Activated T-helper 1 cell treated with anti-CD3 and anti-CD28 coated beads, Interleukin-2, amount 50 U/mL, for 16 hours (primary cell): ENCODE results near the gene RACGAP1.

Experiments
- DNase-seq, 2 donors: peaks; one replicate each; pipeline ENCODE4 v3.0.0-alpha.2; 2020; ENCODE audit warnings: low read depth in 1 of 2, low spot score in 1 of 2

RACGAP1 gene

GRCh38 chr12:49956663-49957569, 68.4 kb downstream of the RACGAP1 start:
- no peak for DNase-seq

- no peak for DNase-seq
These were observed 69.2 kb downstream of the RACGAP1 start for GRCh38 chr12:49955899-49956662.

- no peak for DNase-seq
These were observed 70.1 kb downstream of the RACGAP1 start for GRCh38 chr12:49954863-49955830.

- DNase-seq, result no peak
These were observed 71.1 kb downstream of the RACGAP1 start for GRCh38 chr12:49953961-49954846.

- DNase-seq, result no peak
These were observed 72.1 kb downstream of the RACGAP1 start for GRCh38 chr12:49953151-49953550.

- no peak for DNase-seq
These were observed 72.8 kb downstream of the RACGAP1 start for GRCh38 chr12:49952391-49953055.

GRCh38 chr12:49951411-49952240, 73.7 kb downstream of the RACGAP1 start:
- no peak for DNase-seq

GRCh38 chr12:49950273-49951251, 74.7 kb downstream of the RACGAP1 start, which contains the start of gene AQP2:
TSS of gene AQP2 (plus strand) at chr12:49950737. CDS start at chr12:49950831, 94 bp downstream.
- no peak for DNase-seq

GRCh38 chr12:49949866-49950265, 75.4 kb downstream of the RACGAP1 start:
- DNase-seq, result no peak

- no peak for DNase-seq
These were observed 76.1 kb downstream of the RACGAP1 start for GRCh38 chr12:49948866-49949845.

- no peak for DNase-seq
These were observed 77.6 kb downstream of the RACGAP1 start for GRCh38 chr12:49947593-49948226.

- no peak for DNase-seq
These were observed 78.8 kb downstream of the RACGAP1 start for GRCh38 chr12:49946497-49946896.

- DNase-seq, result no peak
These were observed 79.2 kb downstream of the RACGAP1 start for GRCh38 chr12:49946086-49946485.

- peak; percentile 68 to 79 for DNase-seq
These were observed 79.8 kb downstream of the RACGAP1 start for GRCh38 chr12:49945394-49946080.

- DNase-seq, result no peak
These were observed 80.6 kb downstream of the RACGAP1 start for GRCh38 chr12:49944718-49945117.
